GM12878 (cell line): ENCODE measurements around the gene SSH3.

Source experiments
- FOXM1 ChIP-seq: IDR thresholded peaks from 2 replicates; pipeline ENCODE4 v1.6.1; 2012; ENCODE audit warnings: low read depth, mild to moderate bottlenecking, inconsistent platforms, low read length, moderate library complexity
- TF ChIP-seq, protein P1 (sequence below), 3 experiments: IDR thresholded peaks in 2 of 3; conservative IDR thresholded peaks in 1 of 3; 2 replicates each; pipeline ENCODE4 v1.5.1; 2011; ENCODE audit warnings: low read depth in 3 of 3, low read length in 3 of 3, mild to moderate bottlenecking in 3 of 3, control low read depth in 2 of 3, moderate library complexity in 2 of 3, inconsistent platforms in 1 of 3, mixed read lengths in 1 of 3; ENCODE audit not compliant: control insufficient read depth in 2 of 3, insufficient read depth in 1 of 3; ENCODE audit errors: extremely low read depth in 1 of 3

DNA sequence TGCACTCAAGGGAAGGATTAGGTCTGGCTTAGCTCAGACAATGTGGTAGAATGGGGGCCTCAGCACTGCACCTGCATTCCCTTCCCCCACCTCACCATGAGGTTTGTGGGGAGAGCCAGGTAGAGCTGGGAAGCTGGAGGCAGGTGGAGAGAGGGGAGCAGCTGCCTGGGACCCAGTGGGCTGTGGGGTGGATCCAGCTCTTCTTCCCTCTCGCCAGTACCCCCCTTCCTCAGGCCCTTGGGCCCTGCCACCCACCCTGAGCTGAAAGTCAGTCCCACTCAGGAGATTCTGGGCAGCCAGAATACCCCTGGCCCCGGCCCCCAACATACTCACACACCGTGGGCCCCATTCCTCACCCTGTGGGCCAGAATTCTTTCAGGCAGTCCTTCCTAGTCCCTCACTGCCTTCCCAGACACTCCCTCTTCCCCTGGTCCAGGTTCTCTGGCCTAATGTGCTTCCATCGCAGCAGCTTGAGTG is 53.1 kb downstream of the SSH3 start:
- TF ChIP-seq, protein P1, sequence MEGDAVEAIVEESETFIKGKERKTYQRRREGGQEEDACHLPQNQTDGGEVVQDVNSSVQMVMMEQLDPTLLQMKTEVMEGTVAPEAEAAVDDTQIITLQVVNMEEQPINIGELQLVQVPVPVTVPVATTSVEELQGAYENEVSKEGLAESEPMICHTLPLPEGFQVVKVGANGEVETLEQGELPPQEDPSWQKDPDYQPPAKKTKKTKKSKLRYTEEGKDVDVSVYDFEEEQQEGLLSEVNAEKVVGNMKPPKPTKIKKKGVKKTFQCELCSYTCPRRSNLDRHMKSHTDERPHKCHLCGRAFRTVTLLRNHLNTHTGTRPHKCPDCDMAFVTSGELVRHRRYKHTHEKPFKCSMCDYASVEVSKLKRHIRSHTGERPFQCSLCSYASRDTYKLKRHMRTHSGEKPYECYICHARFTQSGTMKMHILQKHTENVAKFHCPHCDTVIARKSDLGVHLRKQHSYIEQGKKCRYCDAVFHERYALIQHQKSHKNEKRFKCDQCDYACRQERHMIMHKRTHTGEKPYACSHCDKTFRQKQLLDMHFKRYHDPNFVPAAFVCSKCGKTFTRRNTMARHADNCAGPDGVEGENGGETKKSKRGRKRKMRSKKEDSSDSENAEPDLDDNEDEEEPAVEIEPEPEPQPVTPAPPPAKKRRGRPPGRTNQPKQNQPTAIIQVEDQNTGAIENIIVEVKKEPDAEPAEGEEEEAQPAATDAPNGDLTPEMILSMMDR (IDR thresholded peaks at IDR 0.05 in 2 of 3, conservative IDR thresholded peaks at IDR 0.05 in 1 of 3; ENCODE audit: control insufficient read depth in 2 of 3, extremely low read depth in 1 of 3, insufficient read depth in 1 of 3, low read depth in 3 of 3, low read length in 3 of 3), result no peak
- no peak for TF ChIP-seq FOXM1
